Measurements from ENCODE around the gene CAPNS1.

The CAPNS1 gene

DNA sequence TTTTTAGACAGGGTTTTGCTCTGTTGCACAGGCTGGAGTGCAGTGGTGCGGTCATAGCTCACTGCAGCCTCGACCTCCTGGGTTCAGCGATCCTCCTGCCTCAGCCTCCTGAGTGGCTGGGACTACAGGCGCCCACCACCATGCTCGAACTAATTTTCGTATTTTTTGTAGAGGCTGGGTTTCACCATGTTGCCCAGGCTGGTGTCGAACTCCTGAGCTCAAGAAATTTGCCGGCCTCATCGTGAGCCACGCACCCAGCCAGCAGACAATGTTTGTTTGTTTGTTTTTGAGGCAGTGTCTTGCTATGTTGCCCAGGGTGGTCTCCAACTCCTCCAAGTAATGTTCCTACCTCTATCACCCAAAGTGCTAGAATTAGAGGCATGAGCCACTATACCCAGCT is 13.3 kb downstream of the CAPNS1 start:
- no peak for TF ChIP-seq SNAI2 (CRISPR knock-in tag; IDR thresholded peaks at IDR 0.05)
- no peak for TF ChIP-seq ZFP30 (CRISPR knock-in tag; IDR thresholded peaks at IDR 0.05)
- no peak for TF ChIP-seq ZFP3 (CRISPR knock-in tag; IDR thresholded peaks at IDR 0.05)
- TF ChIP-seq ZC3H10 (CRISPR knock-in tag; IDR thresholded peaks at IDR 0.05): no peak
- no peak for TF ChIP-seq ZNF8 (CRISPR knock-in tag; IDR thresholded peaks at IDR 0.05)
- no peak for TF ChIP-seq POU6F1 (CRISPR knock-in tag; IDR thresholded peaks at IDR 0.05; ENCODE audit: borderline replicate concordance, low read depth)
- no peak for TF ChIP-seq TCF4 (CRISPR knock-in tag; IDR thresholded peaks at IDR 0.05; ENCODE audit: borderline replicate concordance)
- no peak for TF ChIP-seq BACH2 (CRISPR knock-in tag; IDR thresholded peaks at IDR 0.05; ENCODE audit: borderline replicate concordance)
- no peak for TF ChIP-seq ISL1 (CRISPR knock-in tag; IDR thresholded peaks at IDR 0.05)
- no peak for TF ChIP-seq OSR1 (CRISPR knock-in tag; IDR thresholded peaks at IDR 0.05)
- TF ChIP-seq TOX (CRISPR knock-in tag; IDR thresholded peaks at IDR 0.05; ENCODE audit: borderline replicate concordance): no peak
- TF ChIP-seq CSRNP3 (CRISPR knock-in tag; IDR thresholded peaks at IDR 0.05): no peak
- TF ChIP-seq ZNF70 (CRISPR knock-in tag; IDR thresholded peaks at IDR 0.05): no peak
- ATAC-seq: no peak

GRCh38 chr19:36160821-36161596 is 21.1 kb downstream of the CAPNS1 start:
- ATAC-seq: no peak
- no peak for TF ChIP-seq CSDC2 (CRISPR knock-in tag; IDR thresholded peaks at IDR 0.05)

- no peak for ATAC-seq
These were observed 23.9 kb downstream of the CAPNS1 start for GRCh38 chr19:36163813-36164212.

More at GRCh38 chr19:36163813-36164212, 23.9 kb downstream of the CAPNS1 start:
- TF ChIP-seq, protein P1, sequence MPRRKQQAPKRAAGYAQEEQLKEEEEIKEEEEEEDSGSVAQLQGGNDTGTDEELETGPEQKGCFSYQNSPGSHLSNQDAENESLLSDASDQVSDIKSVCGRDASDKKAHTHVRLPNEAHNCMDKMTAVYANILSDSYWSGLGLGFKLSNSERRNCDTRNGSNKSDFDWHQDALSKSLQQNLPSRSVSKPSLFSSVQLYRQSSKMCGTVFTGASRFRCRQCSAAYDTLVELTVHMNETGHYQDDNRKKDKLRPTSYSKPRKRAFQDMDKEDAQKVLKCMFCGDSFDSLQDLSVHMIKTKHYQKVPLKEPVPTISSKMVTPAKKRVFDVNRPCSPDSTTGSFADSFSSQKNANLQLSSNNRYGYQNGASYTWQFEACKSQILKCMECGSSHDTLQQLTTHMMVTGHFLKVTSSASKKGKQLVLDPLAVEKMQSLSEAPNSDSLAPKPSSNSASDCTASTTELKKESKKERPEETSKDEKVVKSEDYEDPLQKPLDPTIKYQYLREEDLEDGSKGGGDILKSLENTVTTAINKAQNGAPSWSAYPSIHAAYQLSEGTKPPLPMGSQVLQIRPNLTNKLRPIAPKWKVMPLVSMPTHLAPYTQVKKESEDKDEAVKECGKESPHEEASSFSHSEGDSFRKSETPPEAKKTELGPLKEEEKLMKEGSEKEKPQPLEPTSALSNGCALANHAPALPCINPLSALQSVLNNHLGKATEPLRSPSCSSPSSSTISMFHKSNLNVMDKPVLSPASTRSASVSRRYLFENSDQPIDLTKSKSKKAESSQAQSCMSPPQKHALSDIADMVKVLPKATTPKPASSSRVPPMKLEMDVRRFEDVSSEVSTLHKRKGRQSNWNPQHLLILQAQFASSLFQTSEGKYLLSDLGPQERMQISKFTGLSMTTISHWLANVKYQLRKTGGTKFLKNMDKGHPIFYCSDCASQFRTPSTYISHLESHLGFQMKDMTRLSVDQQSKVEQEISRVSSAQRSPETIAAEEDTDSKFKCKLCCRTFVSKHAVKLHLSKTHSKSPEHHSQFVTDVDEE (CRISPR knock-in tag; IDR thresholded peaks at IDR 0.05): no peak
- no peak for TF ChIP-seq ZFP3 (CRISPR knock-in tag; IDR thresholded peaks at IDR 0.05)
- no peak for TF ChIP-seq RARB (CRISPR knock-in tag; IDR thresholded peaks at IDR 0.05)
- no peak for TF ChIP-seq POU6F1 (CRISPR knock-in tag; IDR thresholded peaks at IDR 0.05; ENCODE audit: borderline replicate concordance, low read depth)
- no peak for TF ChIP-seq ESRRG (CRISPR knock-in tag; IDR thresholded peaks at IDR 0.05)
- no peak for TF ChIP-seq SNAI2 (CRISPR knock-in tag; IDR thresholded peaks at IDR 0.05)
- no peak for TF ChIP-seq ZNF565 (CRISPR knock-in tag; conservative IDR thresholded peaks at IDR 0.05; ENCODE audit: low read depth)
- no peak for TF ChIP-seq ARNTL (CRISPR knock-in tag; IDR thresholded peaks at IDR 0.05; ENCODE audit: borderline replicate concordance, low read depth)
- TF ChIP-seq, protein P2, sequence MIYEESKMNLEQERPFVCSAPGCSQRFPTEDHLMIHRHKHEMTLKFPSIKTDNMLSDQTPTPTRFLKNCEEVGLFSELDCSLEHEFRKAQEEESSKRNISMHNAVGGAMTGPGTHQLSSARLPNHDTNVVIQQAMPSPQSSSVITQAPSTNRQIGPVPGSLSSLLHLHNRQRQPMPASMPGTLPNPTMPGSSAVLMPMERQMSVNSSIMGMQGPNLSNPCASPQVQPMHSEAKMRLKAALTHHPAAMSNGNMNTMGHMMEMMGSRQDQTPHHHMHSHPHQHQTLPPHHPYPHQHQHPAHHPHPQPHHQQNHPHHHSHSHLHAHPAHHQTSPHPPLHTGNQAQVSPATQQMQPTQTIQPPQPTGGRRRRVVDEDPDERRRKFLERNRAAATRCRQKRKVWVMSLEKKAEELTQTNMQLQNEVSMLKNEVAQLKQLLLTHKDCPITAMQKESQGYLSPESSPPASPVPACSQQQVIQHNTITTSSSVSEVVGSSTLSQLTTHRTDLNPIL (CRISPR knock-in tag; IDR thresholded peaks at IDR 0.05; ENCODE audit: low read depth): no peak
- no peak for TF ChIP-seq ZNF70 (CRISPR knock-in tag; IDR thresholded peaks at IDR 0.05)
- TF ChIP-seq PPARA (CRISPR knock-in tag; IDR thresholded peaks at IDR 0.05; ENCODE audit: borderline replicate concordance): no peak
- TF ChIP-seq TOX (CRISPR knock-in tag; IDR thresholded peaks at IDR 0.05; ENCODE audit: borderline replicate concordance): no peak
- TF ChIP-seq TCF4 (CRISPR knock-in tag; IDR thresholded peaks at IDR 0.05; ENCODE audit: borderline replicate concordance): no peak
- TF ChIP-seq ZNF8 (CRISPR knock-in tag; IDR thresholded peaks at IDR 0.05): no peak
- TF ChIP-seq GLIS3 (CRISPR knock-in tag; IDR thresholded peaks at IDR 0.05): no peak
- TF ChIP-seq ISL1 (CRISPR knock-in tag; IDR thresholded peaks at IDR 0.05): no peak
- no peak for TF ChIP-seq OSR1 (CRISPR knock-in tag; IDR thresholded peaks at IDR 0.05)

Measured in SK-N-SH treated with all-trans-retinoic acid at 6 μM for 48 hours (cell line).